K562 (cell line): ENCODE data around the gene RIMBP3C. TPM values are rescaled to one million over a fixed set of nuclear protein-coding genes. Genes with fewer than 3 reads are reported as not detected.

Experiments used
- FOXM1 ChIP-seq, 2 experiments: fragments of 450-650 bp in 1 of 2; sonication (generic) in 1 of 2; formaldehyde crosslinking in 1 of 2; IDR thresholded peaks; 2 replicates each; pipeline versions ENCODE4 v1.6.1 to v1.9.0; 2017 to 2022; ENCODE audit warnings: low read depth in 2 of 2, mild to moderate bottlenecking in 2 of 2, missing genetic modification reagents in 1 of 2, moderate library complexity in 1 of 2
- L3MBTL2 ChIP-seq: fragments of 450-650 bp; IDR thresholded peaks from 2 replicates; pipeline ENCODE4 v1.6.1; 2016; ENCODE audit warnings: mild to moderate bottlenecking, moderate library complexity
- MIER1 ChIP-seq: fragments of 450-650 bp; IDR thresholded peaks from 2 replicates; pipeline ENCODE4 v1.6.1; 2016; ENCODE audit warnings: antibody characterized with exemption, mild to moderate bottlenecking, low read depth
- MTA1 ChIP-seq: fragments of 450-650 bp; IDR thresholded peaks from 2 replicates; pipeline ENCODE4 v1.6.1; 2017; ENCODE audit warnings: borderline replicate concordance
- RBM15 ChIP-seq: fragments of 200-400 bp; formaldehyde crosslinking; IDR thresholded peaks from 2 replicates; pipeline ENCODE4 v1.6.1; 2018; ENCODE audit warnings: mild to moderate bottlenecking, low read length, moderate library complexity; ENCODE audit not compliant: insufficient read depth
- SIN3B ChIP-seq: fragments of 450-650 bp; IDR thresholded peaks from 2 replicates; pipeline ENCODE4 v1.6.1; 2017; ENCODE audit warnings: low read depth, mild to moderate bottlenecking, moderate library complexity
- SMARCA4 ChIP-seq: fragments of 450-650 bp; IDR thresholded peaks from 2 replicates; pipeline ENCODE4 v1.6.1; 2016
- WHSC1 ChIP-seq: IDR thresholded peaks from one replicate; pipeline ENCODE4 v1.6.1; 2012; ENCODE audit warnings: low read length, control low read depth, inconsistent platforms
- ZFX ChIP-seq: sonication (generic); formaldehyde crosslinking; IDR thresholded peaks from 2 replicates; pipeline ENCODE4 v1.8.0; 2022; ENCODE audit warnings: mild to moderate bottlenecking, missing genetic modification reagents, moderate library complexity
- ZNF384 ChIP-seq: IDR thresholded peaks from 2 replicates; pipeline ENCODE4 v1.6.1; 2012; ENCODE audit warnings: low read depth, low read length, improper control_type of control experiment
- polyA plus RNA-seq, 8 experiments: library from polyadenylated mRNA; depleted of rRNA in 4 of 8; stranded (reverse) in 5 of 8; unstranded in 3 of 8; fragments of >200 nt; fragmentation: Nextera tagmentation in 2 of 8; fragmentation: Illumina TruSeq in 1 of 8; extraction: Ambion mirVana in 2 of 8; extraction: Trizol in 1 of 8; gene quantifications; 2 replicates each; pipeline versions ENCODE4 v1.2.1 to v1.2.3, GENCODE V29; 2011 to 2014; ENCODE audit warnings: inconsistent platforms in 1 of 8, missing spikeins in 1 of 8
- total RNA-seq, 7 experiments: library from RNA; depleted of rRNA in 6 of 7; stranded (reverse); fragments of >200 nt in 6 of 7; fragmentation: Illumina TruSeq in 2 of 7; extraction: Trizol in 2 of 7; gene quantifications; 2 replicates each; pipeline versions ENCODE4 v1.2.1 to v1.2.3, GENCODE V29; 2011 to 2021; ENCODE audit warnings: low replicate concordance in 1 of 7
- TF ChIP-seq, protein P1 (sequence below), 2 experiments: fragments of 450-650 bp in 1 of 2; sonication (generic) in 1 of 2; formaldehyde crosslinking in 1 of 2; IDR thresholded peaks; 2 replicates each; pipeline versions ENCODE4 v1.7.1 to v1.9.0; 2016 to 2022; ENCODE audit warnings: inconsistent platforms in 1 of 2, mild to moderate bottlenecking in 1 of 2, missing genetic modification reagents in 1 of 2
- TF ChIP-seq, protein P2 (sequence below): sonication (generic); formaldehyde crosslinking; IDR thresholded peaks from 2 replicates; pipeline ENCODE4 v1.8.0; 2022; ENCODE audit warnings: missing genetic modification reagents, mild to moderate bottlenecking, moderate library complexity, borderline replicate concordance
- TF ChIP-seq, protein P3 (sequence below): sonication (generic); formaldehyde crosslinking; IDR thresholded peaks from 2 replicates; pipeline ENCODE4 v1.8.0; 2022; ENCODE audit warnings: missing genetic modification reagents, mild to moderate bottlenecking, borderline replicate concordance

Gene RIMBP3C
- total and polyA plus RNA-seq, 9 of the 15 experiments (the other 6 are each of a cell fraction or from before 2014, with no cell fraction given) = 0.09 to 0.98 (median 0.17) TPM; not detected in 2

DNA sequence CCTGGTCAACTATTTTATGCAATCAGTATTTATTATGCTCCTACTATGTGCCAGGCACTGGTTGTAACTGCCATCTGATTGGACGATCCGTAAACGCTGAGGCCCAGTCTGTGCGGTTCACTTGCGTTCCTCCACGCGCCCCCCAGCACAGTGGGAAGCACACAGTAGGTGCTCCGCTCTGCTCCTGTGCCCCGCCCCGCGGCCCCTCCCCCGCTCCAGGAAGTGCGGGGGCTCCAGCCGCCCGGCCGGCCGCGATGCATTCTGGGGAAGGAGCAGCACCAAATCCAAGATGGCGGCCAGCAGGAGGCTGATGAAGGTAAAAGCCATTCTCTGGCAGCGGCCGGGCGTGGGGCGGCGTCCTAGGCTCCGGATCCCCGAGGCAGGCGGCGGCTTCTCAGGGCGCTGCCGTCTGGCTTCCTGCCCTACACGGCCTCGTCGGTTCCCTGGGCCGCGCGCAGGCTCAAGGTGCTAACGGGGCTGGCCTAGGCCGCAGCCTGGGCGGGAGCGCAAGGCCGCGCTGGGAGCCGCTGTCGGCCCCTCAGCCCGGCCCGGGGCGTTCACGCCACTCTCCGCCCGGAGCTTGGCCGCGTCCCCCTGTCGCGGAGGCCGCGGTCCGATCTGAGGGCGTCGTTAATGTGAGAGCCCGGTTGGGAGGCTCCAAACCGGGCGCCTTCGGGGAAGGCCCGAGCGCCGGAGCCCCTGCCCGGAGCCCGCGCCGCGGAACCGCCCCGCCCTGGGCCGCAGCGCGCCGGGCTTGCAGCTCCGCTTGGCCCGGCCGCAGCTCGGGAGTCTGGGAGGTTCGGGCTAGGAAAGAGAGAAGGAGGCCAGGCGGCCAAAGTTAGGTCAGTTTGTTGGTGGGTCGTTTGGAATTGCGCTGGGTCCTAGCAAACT lies 16.4 kb upstream of the RIMBP3C start, which contains the start of gene UBE2L3 (continued):
- TF ChIP-seq, protein P1, sequence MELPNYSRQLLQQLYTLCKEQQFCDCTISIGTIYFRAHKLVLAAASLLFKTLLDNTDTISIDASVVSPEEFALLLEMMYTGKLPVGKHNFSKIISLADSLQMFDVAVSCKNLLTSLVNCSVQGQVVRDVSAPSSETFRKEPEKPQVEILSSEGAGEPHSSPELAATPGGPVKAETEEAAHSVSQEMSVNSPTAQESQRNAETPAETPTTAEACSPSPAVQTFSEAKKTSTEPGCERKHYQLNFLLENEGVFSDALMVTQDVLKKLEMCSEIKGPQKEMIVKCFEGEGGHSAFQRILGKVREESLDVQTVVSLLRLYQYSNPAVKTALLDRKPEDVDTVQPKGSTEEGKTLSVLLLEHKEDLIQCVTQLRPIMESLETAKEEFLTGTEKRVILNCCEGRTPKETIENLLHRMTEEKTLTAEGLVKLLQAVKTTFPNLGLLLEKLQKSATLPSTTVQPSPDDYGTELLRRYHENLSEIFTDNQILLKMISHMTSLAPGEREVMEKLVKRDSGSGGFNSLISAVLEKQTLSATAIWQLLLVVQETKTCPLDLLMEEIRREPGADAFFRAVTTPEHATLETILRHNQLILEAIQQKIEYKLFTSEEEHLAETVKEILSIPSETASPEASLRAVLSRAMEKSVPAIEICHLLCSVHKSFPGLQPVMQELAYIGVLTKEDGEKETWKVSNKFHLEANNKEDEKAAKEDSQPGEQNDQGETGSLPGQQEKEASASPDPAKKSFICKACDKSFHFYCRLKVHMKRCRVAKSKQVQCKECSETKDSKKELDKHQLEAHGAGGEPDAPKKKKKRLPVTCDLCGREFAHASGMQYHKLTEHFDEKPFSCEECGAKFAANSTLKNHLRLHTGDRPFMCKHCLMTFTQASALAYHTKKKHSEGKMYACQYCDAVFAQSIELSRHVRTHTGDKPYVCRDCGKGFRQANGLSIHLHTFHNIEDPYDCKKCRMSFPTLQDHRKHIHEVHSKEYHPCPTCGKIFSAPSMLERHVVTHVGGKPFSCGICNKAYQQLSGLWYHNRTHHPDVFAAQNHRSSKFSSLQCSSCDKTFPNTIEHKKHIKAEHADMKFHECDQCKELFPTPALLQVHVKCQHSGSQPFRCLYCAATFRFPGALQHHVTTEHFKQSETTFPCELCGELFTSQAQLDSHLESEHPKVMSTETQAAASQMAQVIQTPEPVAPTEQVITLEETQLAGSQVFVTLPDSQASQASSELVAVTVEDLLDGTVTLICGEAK (IDR thresholded peaks at IDR 0.05) = no peak
- TF ChIP-seq, protein P1 (CRISPR knock-in tag; IDR thresholded peaks at IDR 0.05) = no peak
- TF ChIP-seq MIER1 (no peak), L3MBTL2 (no peak), WHSC1 (peak; percentile 51), FOXM1 (IDR thresholded peaks at IDR 0.05; ENCODE audit: low read depth) (no peak), FOXM1 (CRISPR knock-in tag; IDR thresholded peaks at IDR 0.05; ENCODE audit: low read depth) (no peak), SMARCA4 (no peak), SIN3B (no peak), MTA1 (no peak), ZNF384 (peak; percentile 78), RBM15 (peak; percentile 62; the same call in 1 of the 2 replicates), ZFX (CRISPR knock-in tag) (no peak)
- TF ChIP-seq, protein P2, sequence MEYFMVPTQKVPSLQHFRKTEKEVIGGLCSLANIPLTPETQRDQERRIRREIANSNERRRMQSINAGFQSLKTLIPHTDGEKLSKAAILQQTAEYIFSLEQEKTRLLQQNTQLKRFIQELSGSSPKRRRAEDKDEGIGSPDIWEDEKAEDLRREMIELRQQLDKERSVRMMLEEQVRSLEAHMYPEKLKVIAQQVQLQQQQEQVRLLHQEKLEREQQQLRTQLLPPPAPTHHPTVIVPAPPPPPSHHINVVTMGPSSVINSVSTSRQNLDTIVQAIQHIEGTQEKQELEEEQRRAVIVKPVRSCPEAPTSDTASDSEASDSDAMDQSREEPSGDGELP (CRISPR knock-in tag) = no peak
- TF ChIP-seq, protein P3, sequence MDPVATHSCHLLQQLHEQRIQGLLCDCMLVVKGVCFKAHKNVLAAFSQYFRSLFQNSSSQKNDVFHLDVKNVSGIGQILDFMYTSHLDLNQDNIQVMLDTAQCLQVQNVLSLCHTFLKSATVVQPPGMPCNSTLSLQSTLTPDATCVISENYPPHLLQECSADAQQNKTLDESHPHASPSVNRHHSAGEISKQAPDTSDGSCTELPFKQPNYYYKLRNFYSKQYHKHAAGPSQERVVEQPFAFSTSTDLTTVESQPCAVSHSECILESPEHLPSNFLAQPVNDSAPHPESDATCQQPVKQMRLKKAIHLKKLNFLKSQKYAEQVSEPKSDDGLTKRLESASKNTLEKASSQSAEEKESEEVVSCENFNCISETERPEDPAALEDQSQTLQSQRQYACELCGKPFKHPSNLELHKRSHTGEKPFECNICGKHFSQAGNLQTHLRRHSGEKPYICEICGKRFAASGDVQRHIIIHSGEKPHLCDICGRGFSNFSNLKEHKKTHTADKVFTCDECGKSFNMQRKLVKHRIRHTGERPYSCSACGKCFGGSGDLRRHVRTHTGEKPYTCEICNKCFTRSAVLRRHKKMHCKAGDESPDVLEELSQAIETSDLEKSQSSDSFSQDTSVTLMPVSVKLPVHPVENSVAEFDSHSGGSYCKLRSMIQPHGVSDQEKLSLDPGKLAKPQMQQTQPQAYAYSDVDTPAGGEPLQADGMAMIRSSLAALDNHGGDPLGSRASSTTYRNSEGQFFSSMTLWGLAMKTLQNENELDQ (CRISPR knock-in tag) = no peak; the same call in 1 of the 2 replicates
